Measurements from ENCODE around the gene PRB2. TPM values are rescaled to one million over a fixed set of nuclear protein-coding genes. Genes with fewer than 3 reads are reported as not detected.
"Not testable (repeated sequence)": the region's sequence is repeated elsewhere in the genome, so short reads cannot be mapped to it uniquely, and the experiment has no call there.

PRB2 gene
- total RNA-seq, 3 donors from 2014 or later, result not detected

GRCh38 chr12:11408096-11408495 lies 12.7 kb upstream of the PRB2 start:
- no peak for TF ChIP-seq POLR2AphosphoS5 (IDR thresholded peaks at IDR 0.05)
- no peak for TF ChIP-seq CTCF (IDR thresholded peaks at IDR 0.05)
- TF ChIP-seq POLR2A (IDR thresholded peaks at IDR 0.05), result no peak
- H3K9me3 ChIP-seq, result no peaks in the 10 kb centered on the region
- DNase-seq (ENCODE audit: low spot score in 2 of 2), result no peak
- H3K27ac ChIP-seq, result no peak overlapping the region
- no peaks in the 10 kb centered on the region for H3K36me3 ChIP-seq
- intact Hi-C loops (cut with DNase I; ENCODE audit: low total_unique reads), result no loop called here
- H3K27me3 ChIP-seq, result no peaks in the 10 kb centered on the region
- no peaks in the 10 kb centered on the region for H3K4me1 ChIP-seq
- no peak overlapping the region for H3K4me3 ChIP-seq

DNA sequence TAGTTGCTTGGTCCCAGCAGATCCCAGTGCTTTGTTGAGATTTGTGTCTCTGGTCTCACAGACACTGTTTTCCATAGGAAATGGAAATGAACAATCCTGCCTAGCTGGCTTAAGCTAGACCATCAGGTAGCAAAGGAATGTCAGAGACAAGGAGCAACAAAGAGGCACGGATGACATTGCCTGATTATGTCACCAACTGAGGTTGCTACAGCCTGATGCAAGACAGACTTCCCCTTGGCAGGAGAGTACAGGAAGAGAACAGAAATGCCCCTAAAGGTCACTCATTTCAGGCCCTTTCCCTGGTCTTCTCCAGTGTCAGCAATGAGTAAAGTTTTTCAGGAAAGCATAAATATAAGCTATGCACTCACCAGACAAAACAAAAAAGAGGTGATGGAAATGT lies 2.0 kb upstream of the PRB2 start:
- H3K36me3 ChIP-seq, result no peaks in the 10 kb centered on the region
- no peak for TF ChIP-seq CTCF (IDR thresholded peaks at IDR 0.05)
- TF ChIP-seq POLR2A (IDR thresholded peaks at IDR 0.05), result no peak
- DNase-seq (ENCODE audit: low spot score in 2 of 2), result no peak

GRCh38 chr12:11391456-11391855 lies 3.9 kb downstream of the PRB2 start:
- H3K9me3 ChIP-seq; H3K27ac ChIP-seq; H3K4me3 ChIP-seq; DNase-seq (ENCODE audit: low spot score in 2 of 2); H3K4me1 ChIP-seq; H3K27me3 ChIP-seq; intact Hi-C loops (cut with DNase I; ENCODE audit: low total_unique reads); H3K36me3 ChIP-seq: not testable (repeated sequence)

More for the DNA sequence above, 2.0 kb upstream of the PRB2 start:
- Histone ChIP-seq H3K4me1 (no peaks in the 10 kb centered on the region), H3K27me3 (no peaks in the 10 kb centered on the region), H3K9me3 (no peaks in the 10 kb centered on the region), H3K27ac (no peak overlapping the region), H3K4me3 (no peak overlapping the region)
- intact Hi-C loops (cut with DNase I; ENCODE audit: low total_unique reads), result no loop called here

DNA sequence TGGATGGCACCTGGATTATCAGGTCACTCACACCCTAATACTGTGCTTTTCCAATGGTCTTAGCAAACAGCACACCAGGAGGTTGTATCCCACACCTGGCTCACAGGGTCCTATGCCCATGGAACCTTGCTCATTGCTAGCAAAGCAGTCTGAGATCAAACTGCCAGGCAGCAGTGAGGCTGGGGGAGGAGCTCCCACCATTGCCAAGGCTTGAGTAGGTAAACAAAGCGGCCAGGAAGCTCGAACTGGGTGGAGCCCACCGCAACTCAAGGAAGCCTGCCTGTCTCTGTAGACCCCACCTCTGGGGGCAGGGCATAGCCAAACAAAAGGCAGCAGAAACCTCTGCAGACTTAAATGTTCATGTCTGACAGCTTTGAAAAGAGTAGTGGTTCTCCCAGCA lies 17.9 kb downstream of the PRB2 start:
- H3K36me3 ChIP-seq; H3K27me3 ChIP-seq; DNase-seq (ENCODE audit: low spot score in 2 of 2); H3K4me3 ChIP-seq; H3K4me1 ChIP-seq; intact Hi-C loops (cut with DNase I; ENCODE audit: low total_unique reads); H3K27ac ChIP-seq: not testable (repeated sequence)
- peaks cover 8 to 22% of the 10 kb centered on the region in 2 donors for H3K9me3 ChIP-seq

GRCh38 chr12:11361151-11361550 lies 34.2 kb downstream of the PRB2 start:
- intact Hi-C loops (cut with DNase I; ENCODE audit: low total_unique reads), result no loop called here
- H3K27ac ChIP-seq, result no peak overlapping the region
- H3K4me3 ChIP-seq, result no peak overlapping the region
- H3K4me1 ChIP-seq, result no peaks in the 10 kb centered on the region
- H3K9me3 ChIP-seq, result no peaks in the 10 kb centered on the region
- H3K27me3 ChIP-seq, result no peaks in the 10 kb centered on the region
- no peak for TF ChIP-seq POLR2AphosphoS5 (IDR thresholded peaks at IDR 0.05)
- TF ChIP-seq POLR2A (IDR thresholded peaks at IDR 0.05), result no peak
- TF ChIP-seq CTCF (IDR thresholded peaks at IDR 0.05), result no peak
- DNase-seq (ENCODE audit: low spot score in 2 of 2), result no peak
- H3K36me3 ChIP-seq, result no peaks in the 10 kb centered on the region

- H3K27ac ChIP-seq; H3K9me3 ChIP-seq; DNase-seq (ENCODE audit: low spot score in 2 of 2); H3K4me1 ChIP-seq; intact Hi-C loops (cut with DNase I; ENCODE audit: low total_unique reads); H3K4me3 ChIP-seq; H3K36me3 ChIP-seq; H3K27me3 ChIP-seq: not testable (repeated sequence)
Observed at GRCh38 chr12:11360205-11360883, 35.0 kb downstream of the PRB2 start.

DNA sequence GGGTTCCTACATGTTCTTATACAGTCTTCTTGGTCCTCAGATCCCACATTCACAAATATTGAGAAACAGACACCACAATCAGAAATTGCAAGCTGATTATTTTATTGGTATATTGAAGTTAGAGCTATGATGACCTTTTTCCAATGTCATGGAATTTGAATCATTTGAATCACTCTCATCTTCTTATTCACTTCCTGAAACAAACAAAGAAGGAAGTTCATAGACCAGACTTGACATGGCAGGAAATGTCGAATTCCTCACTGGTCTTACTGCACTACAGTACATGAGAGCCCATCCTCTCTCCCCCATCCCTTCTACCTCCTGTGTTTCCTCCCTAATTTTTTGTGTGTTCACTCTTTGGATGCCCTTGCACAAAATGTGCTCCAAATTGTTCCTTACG lies 43.6 kb downstream of the PRB2 start:
- intact Hi-C loops (cut with DNase I; ENCODE audit: low total_unique reads); H3K36me3 ChIP-seq; H3K4me3 ChIP-seq; DNase-seq (ENCODE audit: low spot score in 2 of 2); H3K9me3 ChIP-seq; H3K4me1 ChIP-seq; H3K27me3 ChIP-seq; H3K27ac ChIP-seq: not testable (repeated sequence)
